Activated CD8-positive, alpha-beta memory T cell treated with anti-CD3 and anti-CD28 coated beads, Interleukin-2, amount 50 U/mL, for 24 hours (primary cell): Measurements from ENCODE around the gene DNAH1.

Experiments
- DNase-seq: peaks from one replicate; pipeline ENCODE4 v3.0.0-alpha.2; 2020; ENCODE audit errors: extremely low read depth

DNAH1 gene

GRCh38 chr3:52388348-52388821, 72.3 kb downstream of the DNAH1 start:
- no peak for DNase-seq

GRCh38 chr3:52388933-52389332, 72.8 kb downstream of the DNAH1 start:
- DNase-seq = no peak

DNA sequence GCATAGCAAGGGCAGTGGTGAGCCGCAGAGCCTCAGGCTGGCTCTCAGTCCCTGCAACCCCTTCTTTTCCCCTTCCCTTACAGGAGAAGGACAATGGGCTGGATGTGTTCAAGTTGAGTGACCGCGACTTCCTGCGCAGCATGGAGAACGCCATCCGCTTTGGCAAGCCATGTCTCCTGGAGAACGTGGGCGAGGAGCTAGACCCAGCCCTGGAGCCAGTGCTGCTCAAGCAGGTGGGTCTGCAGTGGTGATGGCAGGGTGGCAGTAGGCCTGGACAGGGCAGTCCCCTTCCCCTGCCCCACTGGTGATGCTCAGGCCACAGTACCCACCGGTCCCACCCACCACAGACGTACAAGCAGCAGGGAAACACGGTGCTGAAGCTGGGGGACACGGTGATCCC, 75.0 kb downstream of the DNAH1 start:
- no peak for DNase-seq

DNA sequence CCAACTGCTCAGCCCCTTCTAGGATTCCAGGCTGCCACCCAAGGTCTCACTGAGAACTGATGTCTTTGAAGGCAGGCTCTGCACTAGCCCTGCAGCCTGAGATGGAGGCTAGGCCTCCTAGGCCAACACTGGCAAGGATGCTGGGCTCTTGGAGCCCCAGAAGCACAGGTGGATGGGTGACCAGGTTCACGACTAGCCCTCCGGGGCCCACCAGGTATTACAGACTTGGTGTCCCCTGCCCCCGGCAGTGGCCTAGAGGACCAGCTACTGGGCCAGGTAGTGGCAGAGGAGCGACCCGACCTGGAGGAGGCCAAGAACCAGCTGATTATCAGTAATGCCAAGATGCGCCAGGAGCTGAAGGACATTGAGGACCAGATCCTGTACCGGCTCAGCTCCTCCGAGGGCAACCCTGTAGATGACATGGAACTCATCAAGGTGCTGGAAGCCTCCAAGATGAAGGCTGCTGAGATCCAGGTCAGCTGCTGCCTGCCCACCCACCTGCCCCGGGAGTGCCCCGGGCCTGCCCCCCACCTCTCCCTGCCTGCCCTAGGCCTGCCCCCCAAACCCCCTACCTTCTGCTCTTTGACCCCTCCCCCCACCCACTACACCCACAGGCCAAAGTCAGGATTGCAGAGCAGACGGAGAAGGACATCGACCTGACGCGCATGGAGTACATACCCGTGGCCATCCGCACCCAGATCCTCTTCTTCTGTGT, 76.3 kb downstream of the DNAH1 start:
- no peak for DNase-seq

DNA sequence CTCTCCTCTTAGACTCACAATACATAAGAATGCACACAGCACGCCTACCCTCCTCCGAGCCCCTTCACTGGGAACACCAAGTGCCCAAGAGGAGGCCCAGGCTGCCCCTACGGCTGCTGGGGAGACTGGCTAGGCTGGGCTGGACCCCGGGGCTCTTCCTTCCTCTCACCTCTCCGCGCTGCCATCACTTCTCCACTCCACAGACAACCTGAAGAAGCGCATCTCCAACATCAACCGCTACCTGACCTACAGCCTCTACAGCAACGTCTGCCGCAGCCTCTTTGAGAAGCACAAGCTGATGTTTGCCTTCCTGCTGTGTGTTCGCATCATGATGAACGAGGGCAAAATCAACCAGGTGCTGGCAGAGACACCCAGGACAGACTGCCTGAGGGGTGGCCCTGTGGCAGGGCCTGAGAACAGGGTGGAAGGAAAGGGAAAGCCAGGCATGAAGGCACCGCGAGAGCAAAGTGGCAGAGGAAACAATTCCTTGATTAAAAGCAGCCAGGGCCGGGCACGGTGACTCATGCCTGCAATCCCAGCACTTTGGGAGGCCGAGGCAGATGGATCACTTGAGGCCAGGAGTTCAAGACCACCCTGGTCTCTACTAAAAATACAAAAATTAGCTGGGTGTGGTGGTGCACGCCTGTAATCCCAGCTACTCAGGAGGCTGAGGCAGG, 77.2 kb downstream of the DNAH1 start:
- DNase-seq = no peak

GRCh38 chr3:52393959-52394670, 78.0 kb downstream of the DNAH1 start:
- DNase-seq = no peak

DNA sequence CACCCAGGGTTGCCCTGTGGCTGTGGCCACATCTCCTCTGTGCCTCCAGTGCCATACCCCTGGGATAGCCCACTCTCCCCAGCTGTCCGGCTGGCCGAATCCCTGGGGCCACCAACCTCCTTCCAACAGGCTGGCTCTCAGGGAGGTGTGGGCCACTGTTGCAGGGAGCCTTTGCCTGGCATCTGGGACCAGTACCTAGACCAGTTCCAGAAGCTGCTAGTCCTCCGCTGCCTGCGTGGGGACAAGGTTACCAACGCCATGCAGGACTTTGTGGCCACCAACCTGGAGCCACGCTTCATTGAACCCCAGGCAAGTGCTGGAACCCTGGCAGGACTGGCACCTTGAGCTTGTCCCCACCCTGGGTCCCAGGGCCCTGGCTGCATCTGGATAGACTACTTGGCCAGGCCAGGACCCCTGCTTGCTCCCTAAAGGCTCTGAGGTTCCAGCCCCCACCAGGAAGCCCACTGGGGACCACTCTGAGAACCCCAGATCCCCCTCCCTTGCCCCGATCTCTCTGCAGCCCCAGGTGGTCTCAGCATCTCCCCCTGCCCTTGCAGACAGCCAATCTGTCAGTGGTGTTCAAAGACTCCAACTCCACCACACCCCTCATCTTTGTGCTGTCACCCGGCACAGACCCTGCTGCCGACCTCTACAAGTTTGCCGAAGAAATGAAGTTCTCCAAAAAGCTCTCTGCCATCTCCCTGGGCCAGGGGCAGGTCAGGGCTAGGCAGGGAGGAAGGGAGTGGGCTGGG, 78.8 kb downstream of the DNAH1 start:
- no peak for DNase-seq

DNA sequence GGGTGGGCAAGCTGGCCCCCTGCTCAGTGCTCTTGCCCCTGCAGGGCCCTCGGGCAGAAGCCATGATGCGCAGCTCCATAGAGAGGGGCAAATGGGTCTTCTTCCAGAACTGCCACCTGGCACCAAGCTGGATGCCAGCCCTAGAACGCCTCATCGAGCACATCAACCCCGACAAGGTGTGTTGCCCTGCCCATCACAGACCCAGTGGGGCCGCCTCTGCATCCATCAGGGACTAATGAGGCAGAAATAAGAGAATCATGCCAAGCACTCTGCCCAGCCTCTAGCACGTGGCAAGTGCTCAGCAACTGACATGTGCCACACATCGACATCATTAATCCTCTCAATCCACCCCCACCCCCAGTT, 79.4 kb downstream of the DNAH1 start:
- no peak for DNase-seq

DNA sequence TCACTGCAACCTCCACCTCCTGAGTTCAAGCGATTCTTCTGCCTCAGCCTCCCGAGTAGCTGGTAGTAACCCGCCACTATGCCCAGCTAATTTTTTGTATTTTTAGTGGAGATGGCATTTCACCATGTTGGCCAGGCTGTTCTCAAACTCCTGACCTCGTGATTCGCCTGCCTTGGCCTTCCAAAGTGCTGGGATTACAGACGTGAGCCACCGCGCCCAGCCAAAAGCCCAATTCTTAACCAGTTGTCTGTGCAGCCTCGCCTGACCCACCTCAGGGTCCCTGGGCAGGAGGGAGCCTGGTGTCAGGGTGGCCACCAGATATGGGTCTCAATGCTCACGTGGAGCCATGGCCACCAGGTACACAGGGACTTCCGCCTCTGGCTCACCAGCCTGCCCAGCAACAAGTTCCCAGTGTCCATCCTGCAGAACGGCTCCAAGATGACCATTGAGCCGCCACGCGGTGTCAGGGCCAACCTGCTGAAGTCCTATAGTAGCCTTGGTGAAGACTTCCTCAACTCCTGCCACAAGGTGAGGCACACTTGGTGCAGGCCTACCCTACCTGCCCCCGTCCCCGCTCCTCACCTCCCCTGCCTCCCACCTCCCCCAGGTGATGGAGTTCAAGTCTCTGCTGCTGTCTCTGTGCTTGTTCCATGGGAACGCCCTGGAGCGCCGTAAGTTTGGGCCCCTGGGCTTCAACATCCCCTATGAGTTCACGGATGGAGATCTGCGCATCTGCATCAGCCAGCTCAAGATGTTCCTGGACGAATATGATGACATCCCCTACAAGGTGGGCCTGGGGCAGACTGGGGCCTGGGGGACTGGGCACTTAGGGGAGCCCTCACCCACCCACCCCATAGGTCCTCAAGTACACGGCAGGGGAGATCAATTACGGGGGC, 80.1 kb downstream of the DNAH1 start:
- no peak for DNase-seq

- DNase-seq = no peak
These were observed 80.9 kb downstream of the DNAH1 start for GRCh38 chr3:52396907-52397591.

DNA sequence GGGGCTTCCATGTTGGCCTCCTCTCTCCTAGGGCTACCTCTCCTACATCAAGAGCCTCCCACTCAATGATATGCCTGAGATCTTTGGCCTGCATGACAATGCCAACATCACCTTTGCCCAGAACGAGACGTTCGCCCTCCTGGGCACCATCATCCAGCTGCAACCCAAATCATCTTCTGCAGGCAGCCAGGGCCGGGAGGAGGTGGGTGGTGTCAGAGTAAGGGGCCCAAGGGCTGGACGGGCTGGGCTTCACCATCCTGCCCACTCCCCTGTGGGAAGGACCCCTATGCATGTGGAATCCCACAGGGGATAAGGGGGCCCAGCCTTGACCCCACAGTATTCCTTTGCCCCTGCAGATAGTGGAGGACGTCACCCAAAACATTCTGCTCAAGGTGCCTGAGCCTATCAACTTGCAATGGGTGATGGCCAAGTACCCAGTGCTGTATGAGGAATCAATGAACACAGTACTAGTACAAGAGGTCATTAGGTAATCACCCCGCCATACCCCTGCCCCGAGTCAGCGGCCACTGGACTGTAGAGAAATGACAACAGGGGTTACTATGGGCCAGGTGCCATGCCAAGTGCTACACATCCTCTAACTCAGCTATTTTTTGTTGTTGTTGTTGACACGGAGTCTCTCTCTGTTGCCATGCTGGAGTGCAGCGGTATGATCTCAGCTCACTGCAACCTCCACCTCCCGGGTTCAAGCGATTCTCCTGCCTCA, 81.7 kb downstream of the DNAH1 start:
- DNase-seq = no peak

DNA sequence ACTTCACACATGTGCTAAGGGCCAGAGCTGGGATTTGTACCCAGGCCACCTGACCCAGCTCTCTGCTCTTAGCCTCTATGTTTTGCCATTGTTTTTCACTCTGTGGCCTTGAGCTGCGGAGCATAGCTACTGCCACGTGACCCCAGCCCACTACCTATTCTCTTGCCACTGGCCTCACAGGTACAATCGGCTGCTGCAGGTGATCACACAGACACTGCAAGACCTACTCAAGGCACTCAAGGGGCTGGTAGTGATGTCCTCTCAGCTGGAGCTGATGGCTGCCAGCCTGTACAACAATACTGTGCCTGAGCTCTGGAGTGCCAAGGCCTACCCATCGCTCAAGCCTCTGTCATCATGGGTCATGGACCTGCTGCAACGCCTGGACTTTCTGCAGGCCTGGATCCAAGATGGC, 82.6 kb downstream of the DNAH1 start:
- no peak for DNase-seq

- DNase-seq = no peak
These were observed 83.0 kb downstream of the DNAH1 start for GRCh38 chr3:52399131-52399530.

DNA sequence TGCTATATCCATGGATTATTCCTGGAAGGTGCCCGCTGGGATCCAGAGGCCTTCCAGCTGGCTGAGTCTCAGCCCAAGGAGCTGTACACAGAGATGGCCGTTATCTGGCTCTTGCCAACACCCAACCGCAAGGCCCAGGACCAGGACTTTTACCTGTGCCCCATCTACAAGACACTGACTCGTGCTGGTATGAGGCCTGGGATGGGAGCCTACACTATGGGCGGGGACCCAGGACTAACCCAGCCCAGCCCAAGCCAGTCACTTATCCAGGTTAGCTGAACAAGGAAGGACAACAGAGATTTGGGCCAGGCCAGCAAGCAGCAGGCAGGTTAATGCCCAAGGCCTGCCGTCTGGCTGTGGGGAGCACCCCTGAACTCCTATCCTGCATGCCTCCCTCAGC, 83.5 kb downstream of the DNAH1 start:
- DNase-seq = no peak

DNA sequence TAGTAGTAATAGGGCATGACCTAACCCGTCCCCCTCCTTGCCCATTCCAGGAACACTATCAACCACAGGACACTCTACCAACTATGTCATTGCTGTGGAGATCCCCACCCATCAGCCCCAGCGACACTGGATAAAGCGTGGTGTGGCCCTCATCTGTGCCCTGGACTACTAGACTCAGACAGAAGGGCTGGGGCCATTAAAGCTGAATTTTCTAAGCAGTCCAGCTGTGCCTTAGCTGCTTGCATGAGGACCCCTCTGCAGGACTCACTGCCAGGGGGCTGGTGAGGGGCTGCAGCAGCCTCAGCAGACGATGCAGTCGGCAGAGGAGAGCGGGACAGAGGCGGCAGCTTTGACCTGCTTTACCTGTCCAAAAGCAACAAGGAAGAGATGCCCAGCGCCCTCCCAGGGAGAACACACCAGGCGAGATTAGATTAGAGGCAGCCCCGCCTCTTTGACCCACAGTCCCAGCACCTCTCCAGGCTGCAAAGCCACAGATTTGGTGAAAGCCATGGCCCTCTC, 84.2 kb downstream of the DNAH1 start:
- no peak for DNase-seq

DNA sequence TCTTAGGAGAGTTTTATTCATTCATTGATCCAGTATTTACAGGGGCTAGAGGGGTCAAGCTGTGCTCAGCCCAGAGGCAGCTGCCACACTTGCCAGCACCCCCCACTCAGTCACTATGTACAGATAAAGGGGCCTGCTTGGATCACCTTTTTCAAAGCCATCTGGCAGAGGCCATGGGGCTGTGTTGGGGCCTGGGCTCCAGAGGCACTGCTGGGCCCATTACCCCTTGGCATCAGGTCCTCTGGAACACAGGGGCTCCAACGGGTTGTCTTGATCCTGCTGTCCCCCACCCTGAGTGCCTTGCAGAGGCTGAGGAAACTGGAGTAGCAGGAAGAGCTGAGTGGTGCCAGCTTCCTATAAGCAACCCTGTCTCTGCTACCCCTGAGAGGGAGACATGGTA, 84.9 kb downstream of the DNAH1 start:
- no peak for DNase-seq

- no peak for DNase-seq
These were observed 85.4 kb downstream of the DNAH1 start for GRCh38 chr3:52401551-52401950.

- DNase-seq = no peak
These were observed 86.0 kb downstream of the DNAH1 start for GRCh38 chr3:52402101-52402521.

DNA sequence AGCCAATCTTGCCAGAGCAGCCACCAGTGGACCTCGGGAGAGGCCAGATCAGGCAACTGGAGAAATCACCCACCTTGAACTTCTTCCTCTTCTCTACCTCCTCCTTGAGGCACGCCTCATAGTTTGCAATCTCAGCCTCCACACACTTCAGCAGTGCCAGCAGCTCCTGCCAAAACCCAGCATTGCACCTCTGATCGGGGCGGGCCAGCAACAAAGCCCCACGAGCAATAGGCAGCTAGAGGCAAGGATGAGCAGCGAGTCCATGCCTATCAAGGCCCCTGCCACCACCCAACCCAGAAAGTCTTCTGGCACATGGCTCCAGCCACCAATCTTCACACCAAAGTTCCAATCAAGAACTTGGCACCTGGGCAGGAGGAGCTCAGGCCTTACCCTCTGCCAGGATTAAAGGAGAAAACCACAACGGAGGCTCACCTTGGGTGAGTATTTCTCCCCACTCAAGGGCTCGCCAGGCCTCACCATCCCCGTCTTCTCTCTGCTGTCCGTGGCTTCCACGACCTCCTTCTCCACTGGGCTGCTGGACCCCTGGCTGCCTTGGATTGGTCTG, 86.7 kb downstream of the DNAH1 start:
- DNase-seq = no peak
